Panc1 (cell line): ENCODE data around the gene KRTAP10-9. TPM values are rescaled to one million over a fixed set of nuclear protein-coding genes. Genes with fewer than 3 reads are reported as not detected.
"Not testable (repeated sequence)": the region's sequence is repeated elsewhere in the genome, so short reads cannot be mapped to it uniquely, and the experiment has no call there.

ENCODE experiments used
- ATAC-seq: fragments of 200-7000 bp; cut with Tn5 transposase; 2 replicates; pipeline ENCODE4 v1.9.1; 2020; ENCODE audit warnings: mild to moderate bottlenecking, moderate library complexity
- BruUV-seq: library from RNA; stranded (reverse); fragments of 400-500 nt; replicated peaks from 2 replicates; lab custom pipeline; 2021; lab: Mats Ljungman, UMichigan
- CTCF ChIA-PET: fragments of 300-600 bp; sonication (Branson Sonifier 250); formaldehyde crosslinking; loops from one replicate; lab custom pipeline; 2022; ENCODE audit warnings: antibody characterized with exemption; lab: Charles Lee
- POLR2A ChIA-PET: fragments of 300-600 bp; sonication (Branson Sonifier 250); formaldehyde crosslinking; loops from one replicate; lab custom pipeline; 2022; ENCODE audit warnings: antibody characterized with exemption; lab: Charles Lee
- DNase-seq: peaks from one replicate; pipeline ENCODE4 v3.0.0-alpha.2; 2010; ENCODE audit warnings: low read depth, low spot score
- H3K27ac ChIP-seq: 2 replicates; pipeline ENCODE4 v1.5.1; 2011; ENCODE audit warnings: mild to moderate bottlenecking, low read length, inconsistent platforms
- H3K27me3 ChIP-seq: fragments of 200-500 bp; sonication (Bioruptor generic); 2 replicates; pipeline ENCODE4 v1.6.0; 2014; ENCODE audit warnings: low read length, inconsistent platforms; ENCODE audit not compliant: control insufficient read depth, insufficient read depth
- H3K36me3 ChIP-seq: fragments of 200-500 bp; sonication (Bioruptor generic); 2 replicates; pipeline ENCODE4 v1.5.1; 2014; ENCODE audit warnings: inconsistent platforms, mild to moderate bottlenecking, low read length, moderate library complexity; ENCODE audit not compliant: control insufficient read depth, insufficient read depth
- H3K4me1 ChIP-seq: 2 replicates; pipeline ENCODE4 v1.5.1; 2011; ENCODE audit warnings: inconsistent platforms, mild to moderate bottlenecking, low read length, moderate library complexity; ENCODE audit not compliant: control insufficient read depth, insufficient read depth
- H3K4me3 ChIP-seq, 2 experiments: 2 replicates each; pipeline ENCODE4 v1.5.1; 2011 to 2012; ENCODE audit warnings: low read depth in 2 of 2, low read length in 2 of 2, mild to moderate bottlenecking in 2 of 2, inconsistent platforms in 1 of 2, moderate library complexity in 1 of 2
- H3K9me3 ChIP-seq: fragments of 200-500 bp; sonication (Bioruptor generic); 2 replicates; pipeline ENCODE4 v1.5.1; 2014; ENCODE audit warnings: low read depth, mild to moderate bottlenecking, inconsistent platforms, low read length, moderate library complexity; ENCODE audit not compliant: control insufficient read depth, insufficient read depth
- CTCF ChIP-seq: fragments of 450-650 bp; IDR thresholded peaks from 2 replicates; pipeline ENCODE4 v1.5.1; 2017; ENCODE audit warnings: mild to moderate bottlenecking
- POLR2AphosphoS5 ChIP-seq: IDR thresholded peaks from 2 replicates; pipeline ENCODE4 v1.6.1; 2012; ENCODE audit warnings: mild to moderate bottlenecking, low read depth, low read length, moderate library complexity
- REST ChIP-seq, 2 experiments: IDR thresholded peaks; 2 replicates each; pipeline ENCODE4 v1.6.1; 2011 to 2012; ENCODE audit warnings: low read depth in 2 of 2, control low read depth in 1 of 2, low read length in 1 of 2, mild to moderate bottlenecking in 1 of 2, moderate library complexity in 1 of 2; ENCODE audit not compliant: insufficient read depth in 1 of 2
- SIN3A ChIP-seq: IDR thresholded peaks from 2 replicates; pipeline ENCODE4 v1.6.1; 2012; ENCODE audit warnings: low read depth, mild to moderate bottlenecking, low read length, moderate library complexity, borderline replicate concordance; ENCODE audit not compliant: insufficient read depth
- TCF7L2 ChIP-seq: IDR thresholded peaks from 2 replicates; pipeline ENCODE4 v1.6.1; 2011; ENCODE audit warnings: mild to moderate bottlenecking, low read depth, low read length, inconsistent platforms
- in situ Hi-C: cut with HindIII; loops from 2 replicates; pipeline ENCODE4 v1.10.0; 2016; ENCODE audit warnings: low sequenced_read_pairs, low pct_unique_long_range_greater_than_20kb
- intact Hi-C: fragments of 100-400 bp; cut with micrococcal nuclease; formaldehyde crosslinking; loops from one replicate; pipeline ENCODE4 v1.10.0; 2022; ENCODE audit not compliant: unreplicated experiment
- total RNA-seq: library from RNA; stranded (reverse); gene quantifications from one replicate; pipeline ENCODE4 v1.2.1, GENCODE V29; 2021; ENCODE audit not compliant: unreplicated experiment

KRTAP10-9 gene
- total RNA-seq, 1 experiment from 2014 or later, result not detected

- H3K36me3 ChIP-seq, result no peaks in the 10 kb centered on the region
- no TSS peak for BruUV-seq
- ChIA-PET CTCF (no interaction called here), POLR2A (no interaction called here)
- H3K4me3 ChIP-seq, result no peak overlapping the region
- DNase-seq, result no peak
- no peaks in the 10 kb centered on the region for H3K9me3 ChIP-seq
- intact Hi-C loops (no loop called here), in situ Hi-C loops (no loop called here)
- no peaks in the 10 kb centered on the region for H3K27me3 ChIP-seq
- no peak for TF ChIP-seq POLR2AphosphoS5
- no peak for TF ChIP-seq REST (IDR thresholded peaks at IDR 0.05; ENCODE audit: insufficient read depth in 1 of 2, low read depth in 2 of 2, low read length in 1 of 2)
- TF ChIP-seq CTCF, result no peak
- TF ChIP-seq TCF7L2, result no peak
- TF ChIP-seq SIN3A, result no peak
- ATAC-seq, result no peak
- no peak overlapping the region for H3K27ac ChIP-seq
- no peaks in the 10 kb centered on the region; the same call in none of the 2 replicates for H3K4me1 ChIP-seq
These were observed 27.4 kb upstream of the KRTAP10-9 start for GRCh38 chr21:44599264-44600029.

- peak; percentile 31 for ATAC-seq
- H3K27ac ChIP-seq, intact Hi-C loops, in situ Hi-C loops, H3K27me3 ChIP-seq, BruUV-seq, H3K9me3 ChIP-seq, H3K36me3 ChIP-seq, H3K4me1 ChIP-seq, H3K4me3 ChIP-seq, DNase-seq, POLR2A ChIA-PET: not testable (repeated sequence)
- CTCF ChIA-PET, result interaction anchor here (0.6 kb wide), 1 partner anchor 91 kb away, joined by 3 read pairs; no protein-coding TSS in a partner anchor
These were observed 26.5 kb upstream of the KRTAP10-9 start, which contains the start of gene KRTAP10-7 for GRCh38 chr21:44600118-44600978. Gene KRTAP10-7 (plus strand): TSS chr21:44600597. CDS start chr21:44600622, 25 bp downstream.
